Osteocyte (in vitro differentiated cells): Measurements from ENCODE around the gene RGS8. TPM values are rescaled to one million over a fixed set of nuclear protein-coding genes. Genes with fewer than 3 reads are reported as not detected.

ENCODE experiments used
- DNase-seq: peaks from one replicate; pipeline ENCODE4 v3.0.0; 2021; ENCODE audit warnings: mixed read lengths; ENCODE audit not compliant: unreplicated experiment; ENCODE audit errors: extremely low spot score
- H3K27ac Mint-ChIP-seq: one replicate; pipeline ENCODE4 v1.8.0; 2021; ENCODE audit warnings: mild to moderate bottlenecking, mixed read lengths; ENCODE audit not compliant: unreplicated experiment
- H3K27me3 Mint-ChIP-seq: one replicate; pipeline ENCODE4 v1.8.0; 2021; ENCODE audit warnings: mixed read lengths; ENCODE audit not compliant: unreplicated experiment
- H3K36me3 Mint-ChIP-seq: one replicate; pipeline ENCODE4 v1.8.0; 2021; ENCODE audit warnings: mixed read lengths; ENCODE audit not compliant: unreplicated experiment
- H3K4me1 Mint-ChIP-seq: one replicate; pipeline ENCODE4 v1.8.0; 2021; ENCODE audit warnings: mixed read lengths; ENCODE audit not compliant: unreplicated experiment
- H3K4me3 Mint-ChIP-seq: one replicate; pipeline ENCODE4 v1.8.0; 2021; ENCODE audit warnings: mild to moderate bottlenecking, moderate library complexity, mixed read lengths; ENCODE audit not compliant: unreplicated experiment
- H3K9me3 Mint-ChIP-seq: one replicate; pipeline ENCODE4 v1.8.0; 2021; ENCODE audit warnings: mixed read lengths; ENCODE audit not compliant: unreplicated experiment
- total RNA-seq: library from RNA; stranded (reverse); gene quantifications from 2 replicates; pipeline ENCODE4 v1.2.1, GENCODE V29; 2021
- TF ChIP-seq, protein P1 (sequence below): fragments of 200-600 bp; sonication (generic); IDR thresholded peaks from 2 replicates; pipeline ENCODE4 v1.5.0; 2021; ENCODE audit warnings: antibody characterized with exemption, mild to moderate bottlenecking, moderate library complexity

Gene RGS8
- total RNA-seq, 1 donor from 2014 or later: not detected

DNA sequence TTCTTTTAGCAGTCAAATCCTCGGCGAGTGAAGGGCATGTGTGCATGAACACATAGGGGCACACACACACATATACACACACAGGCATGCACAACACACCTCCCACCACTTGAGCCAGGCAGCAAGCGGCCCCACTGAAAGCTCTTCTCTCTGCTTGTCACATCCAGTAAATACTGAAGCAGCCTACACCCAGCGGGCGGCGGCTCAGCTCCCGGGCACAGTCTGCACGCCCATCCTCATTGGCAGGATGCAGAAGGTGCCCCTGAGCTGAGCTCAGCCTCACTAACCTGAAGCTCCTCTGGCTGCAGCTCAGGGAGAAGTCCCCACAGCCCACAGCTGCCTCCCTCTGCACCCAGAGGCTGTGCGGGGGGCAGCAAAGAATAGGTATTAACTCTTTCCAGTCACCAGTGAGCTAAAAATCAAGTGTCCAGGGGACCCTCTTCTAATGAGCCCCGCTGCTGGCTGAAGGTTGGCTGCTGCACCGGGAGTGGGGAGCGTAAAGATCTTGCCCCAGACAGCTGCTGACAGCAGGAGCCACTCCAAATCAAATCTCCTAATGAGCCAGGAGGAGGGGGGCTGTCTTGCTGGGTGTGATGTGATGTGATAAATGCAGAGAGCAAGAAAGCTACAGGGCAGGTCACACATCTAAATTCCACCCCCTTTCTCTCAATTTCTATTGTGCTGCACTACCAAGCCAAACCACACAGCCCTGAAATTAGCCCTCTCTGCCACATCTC is 12.5 kb downstream of the RGS8 start:
- no peak overlapping the region for H3K4me3 Mint-ChIP-seq
- H3K9me3 Mint-ChIP-seq: no peaks in the 10 kb centered on the region
- peaks cover 23% of the 10 kb centered on the region for H3K27me3 Mint-ChIP-seq
- H3K27ac Mint-ChIP-seq: no peak overlapping the region
- no peaks in the 10 kb centered on the region for H3K4me1 Mint-ChIP-seq
- TF ChIP-seq, protein P1, sequence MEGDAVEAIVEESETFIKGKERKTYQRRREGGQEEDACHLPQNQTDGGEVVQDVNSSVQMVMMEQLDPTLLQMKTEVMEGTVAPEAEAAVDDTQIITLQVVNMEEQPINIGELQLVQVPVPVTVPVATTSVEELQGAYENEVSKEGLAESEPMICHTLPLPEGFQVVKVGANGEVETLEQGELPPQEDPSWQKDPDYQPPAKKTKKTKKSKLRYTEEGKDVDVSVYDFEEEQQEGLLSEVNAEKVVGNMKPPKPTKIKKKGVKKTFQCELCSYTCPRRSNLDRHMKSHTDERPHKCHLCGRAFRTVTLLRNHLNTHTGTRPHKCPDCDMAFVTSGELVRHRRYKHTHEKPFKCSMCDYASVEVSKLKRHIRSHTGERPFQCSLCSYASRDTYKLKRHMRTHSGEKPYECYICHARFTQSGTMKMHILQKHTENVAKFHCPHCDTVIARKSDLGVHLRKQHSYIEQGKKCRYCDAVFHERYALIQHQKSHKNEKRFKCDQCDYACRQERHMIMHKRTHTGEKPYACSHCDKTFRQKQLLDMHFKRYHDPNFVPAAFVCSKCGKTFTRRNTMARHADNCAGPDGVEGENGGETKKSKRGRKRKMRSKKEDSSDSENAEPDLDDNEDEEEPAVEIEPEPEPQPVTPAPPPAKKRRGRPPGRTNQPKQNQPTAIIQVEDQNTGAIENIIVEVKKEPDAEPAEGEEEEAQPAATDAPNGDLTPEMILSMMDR: no peak
- no peaks in the 10 kb centered on the region for H3K36me3 Mint-ChIP-seq
- no peak for DNase-seq

DNA sequence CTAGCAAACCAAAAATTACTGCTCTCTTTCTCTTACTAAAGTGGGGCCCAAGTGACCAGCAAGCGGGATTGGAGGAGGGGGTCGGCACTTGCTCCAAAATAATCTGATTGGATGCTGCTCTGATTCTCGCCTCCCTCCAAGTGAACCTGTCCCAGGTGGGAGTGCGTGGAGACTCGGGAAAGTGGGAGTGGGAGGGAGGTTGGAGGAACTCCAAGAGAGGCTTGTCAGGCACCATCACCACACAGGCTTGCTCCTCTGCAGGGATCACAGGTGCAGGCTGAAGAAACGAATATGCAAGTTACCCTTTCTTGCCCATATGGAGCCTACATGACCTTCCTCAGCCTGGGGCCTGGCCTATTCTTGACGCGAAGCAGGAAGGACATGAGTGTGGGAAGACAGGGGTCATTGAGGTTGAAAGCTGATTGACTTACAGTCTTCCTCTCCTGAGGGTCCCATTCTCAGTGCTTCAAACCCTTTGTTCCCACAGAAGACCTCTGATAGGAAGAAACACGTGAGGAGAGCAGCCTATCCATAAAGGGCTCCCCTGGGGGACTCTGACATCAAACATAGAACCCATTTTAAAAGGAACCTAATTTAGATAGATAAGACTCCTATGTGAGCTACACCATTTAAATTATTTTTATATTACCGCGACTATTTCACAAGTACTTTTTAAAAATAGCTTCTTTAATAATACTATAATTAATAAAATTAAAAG is 14.2 kb downstream of the RGS8 start:
- Mint-ChIP-seq H3K27ac (no peak overlapping the region), H3K36me3 (no peaks in the 10 kb centered on the region), H3K27me3 (peaks cover 27% of the 10 kb centered on the region), H3K4me1 (no peaks in the 10 kb centered on the region), H3K9me3 (no peaks in the 10 kb centered on the region), H3K4me3 (no peak overlapping the region)
- TF ChIP-seq, protein P1: no peak
- DNase-seq: no peak

DNA sequence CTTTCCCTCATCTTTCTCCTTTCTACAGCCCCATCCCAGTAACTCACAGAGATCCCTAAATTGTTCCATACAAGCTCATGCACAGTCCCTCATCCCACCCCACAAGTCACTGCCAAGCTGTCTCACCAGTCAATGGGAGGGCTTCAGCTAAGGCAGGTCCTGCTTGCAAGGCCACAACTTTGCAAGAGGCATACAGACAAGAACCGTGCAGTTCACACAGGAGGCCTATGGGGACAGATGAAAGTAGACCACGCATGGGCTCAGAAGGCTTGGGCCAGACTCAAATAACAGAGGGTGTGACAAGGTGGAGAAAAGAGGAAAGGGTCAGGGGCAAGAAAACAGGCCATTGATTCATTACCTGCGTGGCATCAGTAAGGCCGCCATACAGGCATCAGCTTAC is 15.1 kb downstream of the RGS8 start:
- Mint-ChIP-seq H3K9me3 (no peaks in the 10 kb centered on the region), H3K36me3 (no peaks in the 10 kb centered on the region), H3K27ac (no peak overlapping the region), H3K27me3 (peaks cover 28% of the 10 kb centered on the region), H3K4me3 (no peak overlapping the region), H3K4me1 (no peaks in the 10 kb centered on the region)
- no peak for DNase-seq
- TF ChIP-seq, protein P1: no peak

DNA sequence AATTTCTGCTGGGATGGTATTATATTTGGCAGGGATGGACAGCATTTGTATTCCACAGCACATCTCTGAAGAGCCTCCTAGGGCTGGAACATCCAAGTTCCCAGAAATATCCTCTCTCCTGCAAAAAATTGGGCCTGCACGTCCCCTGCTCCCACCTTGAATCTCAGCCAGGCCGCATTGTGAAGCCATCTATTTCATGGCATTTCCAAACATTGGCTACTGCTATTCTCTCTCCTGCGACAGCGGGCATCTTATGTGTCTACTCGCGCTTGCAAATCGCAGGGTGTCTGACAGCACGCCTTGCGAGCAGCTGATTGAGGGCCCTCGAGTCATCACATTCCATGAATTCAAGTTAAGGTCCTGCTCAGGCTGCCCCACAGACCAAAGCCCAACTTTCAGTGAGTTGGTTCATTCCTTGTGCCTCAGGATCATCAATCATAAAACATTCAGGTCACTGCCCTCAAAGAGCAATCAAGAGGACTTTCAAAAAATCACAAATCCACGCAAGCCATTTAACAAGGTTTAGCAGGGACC is 15.8 kb downstream of the RGS8 start:
- peaks cover 28% of the 10 kb centered on the region for H3K27me3 Mint-ChIP-seq
- H3K4me3 Mint-ChIP-seq: no peak overlapping the region
- no peak for DNase-seq
- H3K27ac Mint-ChIP-seq: no peak overlapping the region
- TF ChIP-seq, protein P1: no peak
- H3K9me3 Mint-ChIP-seq: no peaks in the 10 kb centered on the region
- no peaks in the 10 kb centered on the region for H3K4me1 Mint-ChIP-seq
- H3K36me3 Mint-ChIP-seq: no peaks in the 10 kb centered on the region

DNA sequence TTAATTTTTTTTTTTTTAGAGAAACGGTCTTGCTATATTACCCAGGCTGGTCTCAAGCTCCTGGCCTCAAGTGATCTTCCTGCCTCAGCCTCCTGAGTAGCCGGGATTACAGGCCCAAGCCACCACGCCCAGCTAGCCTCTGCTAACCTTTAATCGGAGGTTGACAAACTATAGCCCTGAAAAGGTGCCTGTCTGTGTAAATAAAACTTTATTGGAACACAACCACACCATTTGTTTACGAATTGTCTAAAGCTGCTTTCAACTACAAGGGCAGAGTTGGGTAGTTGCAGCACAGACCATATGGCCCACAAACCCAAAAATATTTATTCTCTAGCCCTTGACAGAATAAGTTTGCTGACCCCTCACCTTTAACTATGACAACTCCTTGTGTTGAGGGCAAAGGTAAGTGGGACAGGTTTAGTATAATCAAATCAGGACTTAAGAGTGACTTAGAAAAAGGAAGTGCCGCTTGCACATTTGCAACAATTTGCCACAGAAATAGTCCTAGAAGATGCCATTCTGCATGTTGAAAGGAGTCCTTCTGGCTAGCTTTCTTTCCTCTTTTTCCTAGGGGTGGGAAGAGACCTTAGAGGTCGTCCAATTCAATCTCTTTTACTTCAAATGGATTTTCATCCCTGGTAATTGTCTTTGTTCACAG is 16.4 kb downstream of the RGS8 start:
- Mint-ChIP-seq H3K36me3 (no peaks in the 10 kb centered on the region), H3K27me3 (peaks cover 28% of the 10 kb centered on the region), H3K9me3 (no peaks in the 10 kb centered on the region), H3K4me1 (no peaks in the 10 kb centered on the region), H3K4me3 (no peak overlapping the region), H3K27ac (no peak overlapping the region)
- TF ChIP-seq, protein P1: no peak
- DNase-seq: no peak
